D721Med (cell line): ENCODE measurements around the gene SLC39A7.
"Not testable (repeated sequence)": the region's sequence is repeated elsewhere in the genome, so short reads cannot be mapped to it uniquely, and the experiment has no call there.

Experiments used
- DNase-seq: peaks from one replicate; pipeline ENCODE4 v3.0.0; 2011; ENCODE audit warnings: low spot score; ENCODE audit not compliant: insufficient read length
- FAIRE-seq: peaks from 2 replicates; lab custom pipeline; 2011; peaks lifted over from hg19 to GRCh38; lab: Jason Lieb, UNC
- CTCF ChIP-seq: IDR thresholded peaks from 2 replicates; pipeline ENCODE4 v1.5.1; 2012; ENCODE audit warnings: mild to moderate bottlenecking, control low read depth; ENCODE audit not compliant: insufficient read depth; ENCODE audit errors: missing control alignments

Gene SLC39A7

DNA sequence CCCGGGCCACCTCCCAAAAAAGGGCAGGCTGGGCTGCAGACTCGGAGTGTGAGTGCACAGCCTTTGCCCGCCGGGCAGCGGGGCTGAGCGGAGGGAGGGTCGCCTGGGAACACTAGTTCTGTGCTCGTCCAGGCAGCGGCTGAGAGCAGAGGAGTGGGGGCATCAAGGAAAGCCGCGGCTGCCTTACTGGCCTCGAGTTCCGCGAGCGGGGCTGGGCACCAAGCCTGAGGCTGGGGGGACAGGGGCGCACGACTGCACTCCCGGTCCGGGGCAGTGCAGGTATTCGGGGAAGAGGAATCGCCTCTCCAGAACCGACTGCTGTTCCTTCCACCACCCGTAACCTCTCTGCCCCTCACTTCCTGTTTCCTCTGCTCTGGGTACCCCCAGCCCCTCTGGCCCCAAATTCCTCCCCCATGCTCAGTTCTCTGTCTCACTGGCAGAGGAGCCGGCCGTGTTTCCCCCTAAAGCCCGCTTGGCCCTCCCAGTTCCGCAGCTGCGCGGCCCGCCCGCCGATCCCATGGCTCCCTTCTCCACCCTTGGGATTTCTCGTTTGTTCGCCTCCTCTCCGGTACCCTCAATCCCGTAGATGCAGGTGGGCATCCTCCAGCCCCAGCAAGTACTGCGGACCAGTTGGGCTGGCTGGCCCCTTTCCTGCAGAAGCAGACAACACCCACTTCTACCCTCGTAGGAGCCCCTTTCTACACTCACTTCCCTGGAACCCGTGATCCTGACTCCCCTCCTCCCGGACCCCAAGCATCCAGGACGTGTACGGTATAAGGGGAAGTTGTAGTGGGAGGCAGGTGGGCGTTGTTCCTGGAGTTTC lies 12.7 kb downstream of the SLC39A7 start:
- no peak for DNase-seq
- FAIRE-seq: no peak

GRCh38 chr6:33213989-33214335 lies 13.3 kb downstream of the SLC39A7 start:
- DNase-seq (no peak), FAIRE-seq (no peak)
- TF ChIP-seq CTCF: no peak

More for the DNA sequence above, 12.7 kb downstream of the SLC39A7 start:
- TF ChIP-seq CTCF: no peak

GRCh38 chr6:33215271-33216116 lies 14.8 kb downstream of the SLC39A7 start:
- FAIRE-seq (no peak), DNase-seq (no peak)
- no peak for TF ChIP-seq CTCF

GRCh38 chr6:33216117-33216649 lies 15.5 kb downstream of the SLC39A7 start:
- TF ChIP-seq CTCF: no peak
- FAIRE-seq: no peak
- DNase-seq: no peak

- FAIRE-seq: no peak
- no peak for TF ChIP-seq CTCF
- DNase-seq: no peak
Measured at GRCh38 chr6:33217246-33217645, 16.6 kb downstream of the SLC39A7 start.

DNA sequence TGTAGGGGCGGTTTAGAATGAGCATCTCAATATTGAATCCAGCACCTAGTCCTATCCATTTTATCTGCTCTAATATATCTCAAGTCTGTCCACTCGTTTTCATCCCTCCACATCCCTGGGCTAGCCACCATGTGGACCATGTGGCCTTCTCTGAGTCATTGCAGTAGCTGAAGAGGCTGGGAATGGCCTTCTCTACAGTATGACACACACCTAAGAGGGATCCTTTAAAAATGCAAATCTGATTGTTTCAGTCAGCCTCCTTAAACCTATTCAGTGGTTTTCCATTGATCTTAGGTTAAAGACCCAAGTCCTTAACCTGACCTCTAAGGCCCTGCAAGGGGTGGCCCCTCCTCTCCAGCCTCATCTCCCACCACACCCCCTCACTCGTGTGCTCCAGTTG lies 17.0 kb downstream of the SLC39A7 start:
- no peak for TF ChIP-seq CTCF
- FAIRE-seq (no peak), DNase-seq (no peak)

- not testable (repeated sequence) for DNase-seq, FAIRE-seq
Measured at GRCh38 chr6:33226503-33227120, 25.9 kb downstream of the SLC39A7 start.
